ENCODE results near the gene RPL22L1. TPM values are rescaled to one million over a fixed set of nuclear protein-coding genes. Genes with fewer than 3 reads are reported as not detected.
"Not testable (repeated sequence)": the region's sequence is repeated elsewhere in the genome, so short reads cannot be mapped to it uniquely, and the experiment has no call there.

Gene RPL22L1
- polyA plus RNA-seq (ENCODE audit: insufficient read length in 4 of 4) = 100 to 1,000 TPM in 1 of 4 donors, 10 to 100 TPM in 3; 42.7 to 101 (median 68.8) TPM

GRCh38 chr3:170869645-170870593 is at the start of gene RPL22L1:
Gene RPL22L1 (minus strand): TSS chr3:170870195. CDS start chr3:170870167, 28 bp downstream.
- DNase-seq (ENCODE audit: low read depth in 4 of 4, low spot score in 2 of 4) = peak; percentile 93 to 96 (median 94)

GRCh38 chr3:170918715-170919114 is 48.7 kb upstream of the RPL22L1 start:
- no peak for DNase-seq (ENCODE audit: low read depth in 4 of 4, low spot score in 2 of 4)

GRCh38 chr3:170914690-170915089 is 44.7 kb upstream of the RPL22L1 start:
- DNase-seq (ENCODE audit: low read depth in 4 of 4, low spot score in 2 of 4) = no peak

GRCh38 chr3:170914212-170914611 is 44.2 kb upstream of the RPL22L1 start:
- DNase-seq (ENCODE audit: low read depth in 4 of 4, low spot score in 2 of 4) = no peak

GRCh38 chr3:170911051-170911450 is 41.1 kb upstream of the RPL22L1 start:
- no peak for DNase-seq (ENCODE audit: low read depth in 4 of 4, low spot score in 2 of 4)

GRCh38 chr3:170910542-170910941 is 40.5 kb upstream of the RPL22L1 start:
- no peak for DNase-seq (ENCODE audit: low read depth in 4 of 4, low spot score in 2 of 4)

- DNase-seq (ENCODE audit: low read depth in 4 of 4, low spot score in 2 of 4) = no peak
Measured at GRCh38 chr3:170909129-170909903, 39.3 kb upstream of the RPL22L1 start.

- peak; percentile 43 to 88 (median 74) for DNase-seq (ENCODE audit: low read depth in 4 of 4, low spot score in 2 of 4)
Measured at GRCh38 chr3:170908235-170909116, 38.5 kb upstream of the RPL22L1 start, which contains the start of gene EIF5A2. Gene EIF5A2 (minus strand): TSS chr3:170908637. CDS start chr3:170907806, 831 bp downstream.

- DNase-seq (ENCODE audit: low read depth in 4 of 4, low spot score in 2 of 4) = peak in 2 of 4 donors; percentile 13 to 23
Measured at GRCh38 chr3:170907637-170908234, 37.7 kb upstream of the RPL22L1 start.

GRCh38 chr3:170905862-170906261 is 35.9 kb upstream of the RPL22L1 start:
- no peak for DNase-seq (ENCODE audit: low read depth in 4 of 4, low spot score in 2 of 4)

- no peak for DNase-seq (ENCODE audit: low read depth in 4 of 4, low spot score in 2 of 4)
Measured at GRCh38 chr3:170903123-170903522, 33.1 kb upstream of the RPL22L1 start.

- DNase-seq (ENCODE audit: low read depth in 4 of 4, low spot score in 2 of 4) = no peak
Measured at GRCh38 chr3:170899455-170899854, 29.5 kb upstream of the RPL22L1 start.

GRCh38 chr3:170897978-170898377 is 28.0 kb upstream of the RPL22L1 start:
- DNase-seq (ENCODE audit: low read depth in 4 of 4, low spot score in 2 of 4) = no peak

GRCh38 chr3:170897199-170897598 is 27.2 kb upstream of the RPL22L1 start:
- not testable (repeated sequence) for DNase-seq (ENCODE audit: low read depth in 4 of 4, low spot score in 2 of 4)

- DNase-seq (ENCODE audit: low read depth in 4 of 4, low spot score in 2 of 4) = no peak
Measured at GRCh38 chr3:170896781-170897180, 26.8 kb upstream of the RPL22L1 start.

- DNase-seq (ENCODE audit: low read depth in 4 of 4, low spot score in 2 of 4) = not testable (repeated sequence)
Measured at GRCh38 chr3:170896333-170896732, 26.3 kb upstream of the RPL22L1 start.

- DNase-seq (ENCODE audit: low read depth in 4 of 4, low spot score in 2 of 4) = no peak
Measured at GRCh38 chr3:170893895-170894294, 23.9 kb upstream of the RPL22L1 start.

- DNase-seq (ENCODE audit: low read depth in 4 of 4, low spot score in 2 of 4) = no peak
Measured at GRCh38 chr3:170889630-170890029, 19.6 kb upstream of the RPL22L1 start.

GRCh38 chr3:170889132-170889531 is 19.1 kb upstream of the RPL22L1 start:
- DNase-seq (ENCODE audit: low read depth in 4 of 4, low spot score in 2 of 4) = no peak

Measured in left renal cortex interstitium (tissue), 4 donors.